Ishikawa (cell line): ENCODE data around the gene NANOS3.
A peak's percentile ranks its signal among the peaks of the same experiment; 100 is the strongest.

Experiments used
- CEBPB ChIP-seq: IDR thresholded peaks from 2 replicates; pipeline ENCODE4 v1.6.1; 2012
- CREB1 ChIP-seq: IDR thresholded peaks from 2 replicates; pipeline ENCODE4 v1.6.1; 2012; ENCODE audit warnings: low read depth
- EGR1 ChIP-seq: IDR thresholded peaks from 2 replicates; pipeline ENCODE4 v1.6.1; 2012
- EP300 ChIP-seq: IDR thresholded peaks from 2 replicates; pipeline ENCODE4 v1.6.1; 2012; ENCODE audit warnings: borderline replicate concordance
- FOXM1 ChIP-seq: IDR thresholded peaks from 2 replicates; pipeline ENCODE4 v1.6.1; 2012; ENCODE audit warnings: low read depth, borderline replicate concordance
- RAD21 ChIP-seq: IDR thresholded peaks from 2 replicates; pipeline ENCODE4 v1.6.1; 2012; ENCODE audit warnings: low read depth
- ZBTB7A ChIP-seq: IDR thresholded peaks from 2 replicates; pipeline ENCODE4 v1.6.1; 2012; ENCODE audit warnings: low read depth
- TF ChIP-seq, protein P1 (sequence below): IDR thresholded peaks from 2 replicates; pipeline ENCODE4 v1.6.1; 2012

DNA sequence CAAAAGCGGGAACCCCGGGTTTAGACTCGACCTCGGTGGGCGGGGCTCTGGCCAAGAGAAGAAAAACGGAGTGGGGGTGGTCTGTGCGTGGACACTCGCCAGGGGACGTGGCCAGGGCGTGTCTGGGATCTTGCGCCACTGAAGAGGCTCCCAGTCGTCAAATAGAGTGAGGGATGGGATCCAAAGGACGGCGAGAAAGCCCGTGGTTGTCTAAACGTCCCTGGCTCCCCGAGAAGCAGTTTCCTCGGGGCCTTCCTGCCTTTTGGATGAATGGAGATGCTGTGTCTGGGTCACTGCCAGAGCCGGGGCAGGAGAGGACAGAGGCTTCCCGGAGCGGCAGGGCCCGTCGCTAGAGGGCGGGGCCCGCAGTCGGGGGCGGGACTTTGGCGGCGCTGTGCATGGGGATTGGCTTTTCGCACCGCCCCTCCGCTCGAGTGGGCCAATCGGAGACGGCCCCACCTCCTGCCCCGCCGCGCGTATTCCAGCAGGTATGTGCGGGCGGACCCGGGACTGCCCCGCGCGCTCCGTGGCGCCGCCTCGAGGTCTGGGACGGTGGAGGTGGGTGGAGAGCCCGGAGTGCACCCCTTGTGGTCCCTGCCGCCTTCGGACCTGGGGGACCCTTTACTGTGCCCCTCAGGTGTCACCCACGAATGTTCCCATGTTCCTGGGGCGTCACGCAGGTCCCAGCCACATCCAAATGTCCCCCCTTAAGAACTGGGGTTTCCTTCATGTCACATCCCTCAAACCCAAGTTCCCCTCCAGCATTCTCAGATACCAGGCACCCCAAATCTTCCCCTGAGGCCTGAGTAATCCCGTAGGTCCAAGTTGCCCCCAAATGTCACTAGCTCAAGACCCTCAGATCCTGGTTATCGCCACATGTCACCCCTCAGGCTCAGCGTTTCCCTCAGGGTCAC is 43.3 kb upstream of the NANOS3 start:
- TF ChIP-seq RAD21 = peak; percentile 41; the same call in 1 of the 2 replicates
- peak; percentile 27; the same call in 1 of the 2 replicates for TF ChIP-seq EP300
- TF ChIP-seq CEBPB = no peak
- no peak for TF ChIP-seq FOXM1
- TF ChIP-seq ZBTB7A = no peak
- no peak for TF ChIP-seq CREB1
- TF ChIP-seq, protein P1, sequence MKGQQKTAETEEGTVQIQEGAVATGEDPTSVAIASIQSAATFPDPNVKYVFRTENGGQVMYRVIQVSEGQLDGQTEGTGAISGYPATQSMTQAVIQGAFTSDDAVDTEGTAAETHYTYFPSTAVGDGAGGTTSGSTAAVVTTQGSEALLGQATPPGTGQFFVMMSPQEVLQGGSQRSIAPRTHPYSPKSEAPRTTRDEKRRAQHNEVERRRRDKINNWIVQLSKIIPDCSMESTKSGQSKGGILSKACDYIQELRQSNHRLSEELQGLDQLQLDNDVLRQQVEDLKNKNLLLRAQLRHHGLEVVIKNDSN = no peak
- TF ChIP-seq EGR1 = 0 out of 2 replicates have a peak, but pooled peaks have one; percentile 44
